Duodenal mucosa (tissue), 2 donors: ENCODE results near the gene DUSP28.

ENCODE experiments used
- H3K27ac ChIP-seq: one replicate; pipeline ENCODE4 v1.7.0; 2013; ENCODE audit warnings: low read depth, low read length
- H3K27me3 ChIP-seq, 2 donors: one replicate each; pipeline ENCODE4 v1.7.0; 2013; ENCODE audit warnings: low read length in 2 of 2, control low read depth in 1 of 2; ENCODE audit not compliant: insufficient read depth in 2 of 2, control insufficient read depth in 1 of 2
- H3K36me3 ChIP-seq, 2 donors: one replicate each; pipeline ENCODE4 v1.7.0; 2013; ENCODE audit warnings: low read length in 2 of 2, control low read depth in 1 of 2; ENCODE audit not compliant: insufficient read depth in 2 of 2, control insufficient read depth in 1 of 2
- H3K4me1 ChIP-seq, 2 donors: one replicate each; pipeline ENCODE4 v1.7.0; 2013; ENCODE audit warnings: low read length in 2 of 2, control low read depth in 1 of 2; ENCODE audit not compliant: insufficient read depth in 2 of 2, control insufficient read depth in 1 of 2
- H3K4me3 ChIP-seq, 2 donors: one replicate each; pipeline ENCODE4 v1.7.0; 2013; ENCODE audit warnings: low read length in 2 of 2, low read depth in 1 of 2
- H3K9ac ChIP-seq, 2 donors: one replicate each; pipeline ENCODE4 v1.7.0; 2013; ENCODE audit warnings: low read length in 2 of 2, low read depth in 1 of 2
- H3K9me3 ChIP-seq, 2 donors: one replicate each; pipeline ENCODE4 v1.7.0; 2013; ENCODE audit warnings: low read length in 2 of 2, control low read depth in 1 of 2; ENCODE audit not compliant: control insufficient read depth in 1 of 2

Gene DUSP28

DNA sequence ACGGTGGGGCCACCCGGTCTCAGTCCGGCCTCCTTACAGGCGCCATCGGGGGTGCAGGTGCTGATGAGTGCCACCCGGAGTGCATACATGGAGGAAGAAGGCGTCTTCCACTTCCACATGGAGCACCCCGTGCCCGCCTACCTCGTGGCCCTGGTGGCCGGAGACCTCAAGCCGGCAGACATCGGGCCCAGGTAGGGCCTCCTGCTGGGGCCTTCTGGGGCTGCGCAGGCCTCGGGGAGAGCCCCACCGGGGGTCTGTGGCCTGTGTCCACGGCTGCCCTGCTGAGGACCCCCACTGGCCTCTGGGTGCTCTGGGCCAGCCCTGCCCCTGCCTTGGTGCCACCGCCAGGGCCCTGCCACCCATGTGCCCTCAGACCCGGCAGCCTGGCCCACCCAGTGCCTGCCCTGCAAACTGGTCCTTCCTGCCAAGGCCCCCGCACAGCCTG lies 12.9 kb downstream of the DUSP28 start:
- H3K27ac ChIP-seq: no peak overlapping the region
- H3K4me3 ChIP-seq: no peak overlapping the region
- no peaks in the 10 kb centered on the region for H3K27me3 ChIP-seq
- peaks cover 20 to 60% of the 10 kb centered on the region in 2 donors for H3K36me3 ChIP-seq
- H3K9ac ChIP-seq: no peak overlapping the region
- H3K4me1 ChIP-seq: peaks cover 17 to 21% of the 10 kb centered on the region in 2 donors
- no peaks in the 10 kb centered on the region for H3K9me3 ChIP-seq

DNA sequence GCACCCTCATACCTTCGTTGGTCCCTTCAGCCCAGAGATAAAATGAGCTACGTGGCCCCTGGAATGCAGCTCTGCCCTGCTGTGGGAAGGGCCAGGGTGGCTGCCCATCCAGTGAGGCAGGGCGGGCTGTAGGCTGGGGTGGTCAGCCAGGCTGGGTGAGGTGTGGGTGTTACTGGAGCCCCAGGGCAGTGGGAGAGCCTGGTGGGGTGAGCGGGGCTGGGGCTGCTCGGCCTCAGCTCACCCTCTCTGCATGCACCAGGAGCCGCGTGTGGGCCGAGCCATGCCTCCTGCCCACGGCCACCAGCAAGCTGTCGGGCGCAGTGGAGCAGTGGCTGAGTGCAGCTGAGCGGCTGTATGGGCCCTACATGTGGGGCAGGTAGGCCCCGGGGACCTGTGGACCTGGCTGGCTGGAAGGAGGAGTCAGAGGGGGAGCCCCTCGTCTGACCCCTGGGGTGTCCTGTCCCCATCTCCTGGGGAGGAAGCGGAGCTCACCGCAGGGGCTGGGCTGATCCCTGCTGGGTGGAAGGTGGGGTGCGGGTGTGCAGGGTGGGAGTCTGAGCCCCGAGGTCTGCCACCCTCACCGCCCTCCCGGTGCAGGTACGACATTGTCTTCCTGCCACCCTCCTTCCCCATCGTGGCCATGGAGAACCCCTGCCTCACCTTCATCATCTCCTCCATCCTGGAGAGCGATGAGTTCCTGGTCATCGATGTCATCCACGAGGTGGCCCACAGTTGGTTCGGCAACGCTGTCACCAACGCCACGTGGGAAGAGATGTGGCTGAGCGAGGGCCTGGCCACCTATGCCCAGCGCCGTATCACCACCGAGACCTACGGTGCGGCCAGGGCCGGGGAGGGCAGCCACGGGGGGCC lies 13.6 kb downstream of the DUSP28 start:
- H3K4me1 ChIP-seq: peaks cover 19 to 22% of the 10 kb centered on the region in 2 donors
- no peak overlapping the region for H3K4me3 ChIP-seq
- H3K36me3 ChIP-seq: peaks cover 20 to 67% of the 10 kb centered on the region in 2 donors
- no peaks in the 10 kb centered on the region for H3K27me3 ChIP-seq
- H3K9me3 ChIP-seq: no peaks in the 10 kb centered on the region
- H3K27ac ChIP-seq: no peak overlapping the region
- no peak overlapping the region for H3K9ac ChIP-seq

DNA sequence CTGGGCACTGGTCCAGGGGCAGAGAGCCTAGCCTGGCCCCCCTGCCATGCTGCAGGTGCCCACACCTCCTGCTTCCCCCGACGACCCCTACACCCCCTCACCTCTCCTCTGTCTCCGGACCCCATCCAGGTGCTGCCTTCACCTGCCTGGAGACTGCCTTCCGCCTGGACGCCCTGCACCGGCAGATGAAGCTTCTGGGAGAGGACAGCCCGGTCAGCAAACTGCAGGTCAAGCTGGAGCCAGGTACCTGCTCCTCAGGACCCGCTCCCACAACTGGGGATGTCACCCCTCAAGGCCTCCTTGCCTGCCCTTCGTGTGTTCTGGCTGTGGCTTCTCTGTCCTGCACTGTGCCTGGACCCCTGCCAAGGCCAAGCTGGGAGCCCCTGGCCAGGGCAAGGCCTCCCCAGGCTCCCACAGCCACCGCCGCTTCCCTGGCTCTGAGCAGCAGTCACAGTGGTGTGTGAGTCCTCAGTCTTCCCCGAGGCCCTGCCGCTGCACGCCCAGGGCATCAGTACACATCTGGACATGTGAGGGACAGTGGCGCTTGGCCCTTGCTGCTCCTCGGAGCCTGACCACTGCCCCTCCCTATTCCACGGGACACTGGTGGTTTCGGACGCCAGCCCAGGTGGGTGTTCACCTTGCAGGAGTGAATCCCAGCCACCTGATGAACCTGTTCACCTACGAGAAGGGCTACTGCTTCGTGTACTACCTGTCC lies 14.4 kb downstream of the DUSP28 start:
- no peaks in the 10 kb centered on the region for H3K27me3 ChIP-seq
- no peak overlapping the region for H3K27ac ChIP-seq
- H3K9ac ChIP-seq: no peak overlapping the region
- peaks cover 20 to 71% of the 10 kb centered on the region in 2 donors for H3K36me3 ChIP-seq
- H3K4me1 ChIP-seq: peaks cover 22 to 26% of the 10 kb centered on the region in 2 donors
- H3K4me3 ChIP-seq: no peak overlapping the region
- H3K9me3 ChIP-seq: no peaks in the 10 kb centered on the region

DNA sequence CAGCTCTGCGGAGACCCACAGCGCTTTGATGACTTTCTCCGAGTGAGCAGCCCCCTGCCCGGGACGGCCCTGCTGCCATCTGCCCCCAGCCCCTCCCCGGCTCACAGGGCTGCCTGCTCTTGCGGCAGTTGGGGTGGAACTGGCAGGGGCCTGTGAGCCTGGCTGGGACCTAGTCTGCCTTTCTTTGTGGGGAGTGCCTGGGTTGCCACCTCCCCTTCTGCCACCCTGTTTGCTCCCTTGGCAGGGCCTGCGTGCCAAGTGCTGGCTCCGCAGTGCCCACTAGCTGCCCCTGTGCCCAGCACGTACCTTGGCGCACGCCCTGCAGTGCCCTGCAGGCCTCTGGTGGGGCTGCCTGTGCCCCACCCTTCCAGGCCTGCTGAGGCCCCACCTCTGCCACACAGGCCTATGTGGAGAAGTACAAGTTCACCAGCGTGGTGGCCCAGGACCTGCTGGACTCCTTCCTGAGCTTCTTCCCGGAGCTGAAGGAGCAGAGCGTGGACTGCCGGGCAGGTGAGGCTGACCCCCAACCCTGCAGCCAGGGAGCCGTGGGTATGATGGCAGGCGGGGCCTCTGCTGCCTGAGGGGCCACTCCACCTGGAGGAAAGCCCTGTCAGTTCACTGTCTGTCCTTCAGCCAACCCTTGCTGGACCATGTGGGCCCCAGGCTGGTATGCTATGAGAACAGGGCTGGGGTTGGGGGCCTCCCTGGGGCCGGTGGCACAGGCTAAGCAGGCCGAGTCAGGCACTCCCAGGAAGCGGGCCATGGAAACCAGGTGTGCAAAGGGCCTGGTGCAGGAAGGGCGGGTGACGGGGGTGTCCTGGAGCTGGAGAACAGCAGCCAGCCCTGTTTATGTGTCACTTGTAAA lies 15.2 kb downstream of the DUSP28 start:
- no peaks in the 10 kb centered on the region for H3K27me3 ChIP-seq
- H3K9ac ChIP-seq: no peak overlapping the region
- H3K9me3 ChIP-seq: no peaks in the 10 kb centered on the region
- H3K36me3 ChIP-seq: peaks cover 20 to 71% of the 10 kb centered on the region in 2 donors
- peaks cover 22 to 26% of the 10 kb centered on the region in 2 donors for H3K4me1 ChIP-seq
- H3K4me3 ChIP-seq: no peak overlapping the region
- no peak overlapping the region for H3K27ac ChIP-seq

DNA sequence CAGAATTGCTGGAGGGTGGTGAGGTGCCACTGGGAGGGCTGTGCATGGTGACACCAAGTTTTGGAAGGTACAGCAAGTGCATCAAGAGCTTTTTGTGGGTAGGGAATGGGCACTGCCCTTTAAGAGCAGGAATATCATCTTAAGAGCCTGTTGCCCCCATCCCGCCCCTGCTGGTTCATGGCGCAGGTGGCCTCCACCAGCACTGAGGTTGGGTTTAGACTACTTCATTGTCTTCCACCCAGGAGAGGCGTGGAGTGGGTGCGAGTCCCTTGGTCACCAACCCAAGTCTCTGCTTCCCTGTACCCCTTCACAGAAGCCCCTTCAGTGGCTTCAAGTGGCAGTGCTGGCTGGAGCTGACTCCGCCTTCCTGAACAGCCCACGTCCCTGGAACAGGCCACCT lies 15.9 kb downstream of the DUSP28 start:
- peaks cover 22 to 71% of the 10 kb centered on the region in 2 donors for H3K36me3 ChIP-seq

DNA sequence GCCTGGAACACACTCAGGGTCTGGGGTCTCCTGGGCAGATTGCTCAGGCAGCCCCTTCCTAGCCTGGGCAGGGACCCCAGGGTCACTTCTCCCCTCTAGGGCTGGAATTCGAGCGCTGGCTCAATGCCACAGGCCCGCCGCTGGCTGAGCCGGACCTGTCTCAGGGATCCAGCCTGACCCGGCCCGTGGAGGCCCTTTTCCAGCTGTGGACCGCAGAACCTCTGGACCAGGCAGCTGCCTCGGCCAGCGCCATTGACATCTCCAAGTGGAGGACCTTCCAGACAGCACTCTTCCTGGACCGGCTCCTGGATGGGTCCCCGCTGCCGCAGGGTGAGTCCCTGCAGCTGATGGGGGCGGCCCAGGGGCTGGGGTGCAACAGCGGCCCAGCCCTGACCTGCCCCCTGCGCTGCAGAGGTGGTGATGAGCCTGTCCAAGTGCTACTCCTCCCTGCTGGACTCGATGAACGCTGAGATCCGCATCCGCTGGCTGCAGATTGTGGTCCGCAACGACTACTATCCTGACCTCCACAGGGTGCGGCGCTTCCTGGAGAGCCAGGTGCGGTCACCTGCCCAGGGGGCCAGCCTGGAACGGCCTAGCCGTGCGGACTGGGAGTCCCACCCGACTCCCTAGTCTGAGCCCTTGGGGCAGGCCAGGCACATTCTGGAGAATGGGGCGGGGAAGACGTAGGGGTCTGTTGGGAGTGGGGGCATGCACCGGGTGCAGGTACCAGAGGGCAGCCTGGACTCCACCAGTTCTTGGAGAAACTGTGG lies 16.5 kb downstream of the DUSP28 start:
- H3K4me1 ChIP-seq: peaks cover 20% of the 10 kb centered on the region in 2 donors
- no peak overlapping the region for H3K27ac ChIP-seq
- no peaks in the 10 kb centered on the region for H3K9me3 ChIP-seq
- H3K9ac ChIP-seq: no peak overlapping the region
- H3K36me3 ChIP-seq: peaks cover 23 to 74% of the 10 kb centered on the region in 2 donors
- H3K4me3 ChIP-seq: no peak overlapping the region
- H3K27me3 ChIP-seq: no peaks in the 10 kb centered on the region

More for the DNA sequence above, 15.9 kb downstream of the DUSP28 start:
- H3K9me3 ChIP-seq: no peaks in the 10 kb centered on the region
- no peak overlapping the region for H3K27ac ChIP-seq
- H3K4me1 ChIP-seq: peaks cover 20 to 21% of the 10 kb centered on the region in 2 donors
- H3K27me3 ChIP-seq: no peaks in the 10 kb centered on the region
- no peak overlapping the region for H3K4me3 ChIP-seq
- no peak overlapping the region for H3K9ac ChIP-seq

DNA sequence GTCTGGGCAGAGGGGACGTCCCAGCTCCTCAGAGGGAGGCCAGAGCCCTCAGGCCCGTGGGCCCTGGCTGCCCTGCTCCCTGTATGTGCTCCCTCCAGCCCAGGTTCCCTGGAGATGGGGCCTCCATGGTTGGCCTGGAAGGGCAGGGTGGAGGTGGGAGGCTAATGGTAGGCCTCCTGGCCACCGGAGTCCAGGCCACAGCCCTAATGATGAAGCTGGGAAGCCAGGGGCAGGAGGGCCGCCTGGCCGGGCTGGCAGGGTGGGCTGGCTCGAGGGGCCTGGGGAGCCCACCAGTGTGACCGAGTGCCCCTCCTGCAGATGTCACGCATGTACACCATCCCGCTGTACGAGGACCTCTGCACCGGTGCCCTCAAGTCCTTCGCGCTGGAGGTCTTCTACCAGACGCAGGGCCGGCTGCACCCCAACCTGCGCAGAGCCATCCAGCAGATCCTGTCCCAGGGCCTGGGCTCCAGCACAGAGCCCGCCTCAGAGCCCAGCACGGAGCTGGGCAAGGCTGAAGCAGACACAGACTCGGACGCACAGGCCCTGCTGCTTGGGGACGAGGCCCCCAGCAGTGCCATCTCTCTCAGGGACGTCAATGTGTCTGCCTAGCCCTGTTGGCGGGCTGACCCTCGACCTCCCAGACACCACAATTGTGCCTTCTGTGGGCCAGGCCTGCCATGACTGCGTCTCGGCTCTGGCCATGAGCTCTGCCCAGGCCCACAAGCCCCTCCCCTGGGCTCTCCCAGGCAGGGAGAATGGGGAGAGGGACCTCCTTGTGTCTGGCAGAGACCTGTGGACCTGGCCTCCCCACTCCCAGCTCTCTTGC lies 17.3 kb downstream of the DUSP28 start:
- Histone ChIP-seq H3K36me3 (peaks cover 23 to 67% of the 10 kb centered on the region in 2 donors), H3K4me1 (peaks cover 20% of the 10 kb centered on the region in 2 donors)

DNA sequence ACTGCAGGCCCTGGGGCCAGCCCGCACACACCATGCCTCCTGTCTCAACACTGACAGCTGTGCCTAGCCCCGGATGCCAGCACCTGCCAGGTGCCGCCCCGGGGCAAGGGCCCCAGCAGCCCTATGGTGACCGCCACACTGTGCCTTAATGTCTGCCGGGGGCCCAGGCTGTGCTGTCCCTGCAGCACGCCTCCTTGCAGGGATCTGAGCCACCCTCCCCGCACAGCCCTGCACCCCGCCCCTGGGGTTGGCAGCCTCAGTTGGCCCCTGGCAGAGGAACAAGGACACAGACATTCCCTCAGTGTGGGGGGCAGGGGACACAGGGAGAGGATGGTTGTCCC lies 17.9 kb downstream of the DUSP28 start:
- H3K36me3 ChIP-seq: peaks cover 23 to 63% of the 10 kb centered on the region in 2 donors

More for the DNA sequence above, 17.3 kb downstream of the DUSP28 start:
- H3K9ac ChIP-seq: no peak overlapping the region
- no peak overlapping the region for H3K27ac ChIP-seq
- H3K4me3 ChIP-seq: no peak overlapping the region
- no peaks in the 10 kb centered on the region for H3K27me3 ChIP-seq
- no peaks in the 10 kb centered on the region for H3K9me3 ChIP-seq

DNA sequence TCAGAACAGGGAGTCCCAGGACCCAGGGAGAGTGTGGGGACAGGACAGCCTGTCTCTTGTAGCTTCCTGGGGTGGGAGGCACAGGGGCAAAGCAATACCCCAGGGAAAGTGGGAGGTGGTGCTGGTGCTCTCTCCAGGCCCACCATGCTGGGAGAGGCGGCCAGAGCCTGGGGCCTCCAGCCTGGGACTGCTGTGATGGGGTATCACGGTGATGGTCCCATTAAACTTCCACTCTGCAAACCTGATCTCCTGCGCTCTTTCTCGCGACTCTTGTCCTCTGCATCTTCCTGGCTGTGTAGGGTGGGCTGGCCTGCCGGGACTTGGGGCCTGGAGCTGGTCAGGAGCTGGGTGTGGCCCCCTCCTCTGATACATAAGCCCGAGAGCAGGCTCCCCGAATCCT lies 18.3 kb downstream of the DUSP28 start:
- peaks cover 23 to 59% of the 10 kb centered on the region in 2 donors for H3K36me3 ChIP-seq
- no peaks in the 10 kb centered on the region for H3K27me3 ChIP-seq
- no peak overlapping the region for H3K4me3 ChIP-seq
- peaks cover 20% of the 10 kb centered on the region in 2 donors for H3K4me1 ChIP-seq
- no peak overlapping the region for H3K27ac ChIP-seq
- H3K9ac ChIP-seq: no peak overlapping the region
- H3K9me3 ChIP-seq: no peaks in the 10 kb centered on the region

More for the DNA sequence above, 17.9 kb downstream of the DUSP28 start:
- H3K27me3 ChIP-seq: no peaks in the 10 kb centered on the region
- no peaks in the 10 kb centered on the region for H3K9me3 ChIP-seq
- H3K27ac ChIP-seq: no peak overlapping the region
- H3K9ac ChIP-seq: no peak overlapping the region
- no peak overlapping the region for H3K4me3 ChIP-seq
- H3K4me1 ChIP-seq: peaks cover 20% of the 10 kb centered on the region in 2 donors
